UCSD-AML1 (cell line): ENCODE measurements around the gene OIP5.
"Not testable (repeated sequence)": the region's sequence is repeated elsewhere in the genome, so short reads cannot be mapped to it uniquely, and the experiment has no call there.

Experiments used
- DNase-seq: peaks from one replicate; lab custom pipeline; 2025; ENCODE audit not compliant: unreplicated experiment; lab: John Stamatoyannopoulos, UW

Gene OIP5

DNA sequence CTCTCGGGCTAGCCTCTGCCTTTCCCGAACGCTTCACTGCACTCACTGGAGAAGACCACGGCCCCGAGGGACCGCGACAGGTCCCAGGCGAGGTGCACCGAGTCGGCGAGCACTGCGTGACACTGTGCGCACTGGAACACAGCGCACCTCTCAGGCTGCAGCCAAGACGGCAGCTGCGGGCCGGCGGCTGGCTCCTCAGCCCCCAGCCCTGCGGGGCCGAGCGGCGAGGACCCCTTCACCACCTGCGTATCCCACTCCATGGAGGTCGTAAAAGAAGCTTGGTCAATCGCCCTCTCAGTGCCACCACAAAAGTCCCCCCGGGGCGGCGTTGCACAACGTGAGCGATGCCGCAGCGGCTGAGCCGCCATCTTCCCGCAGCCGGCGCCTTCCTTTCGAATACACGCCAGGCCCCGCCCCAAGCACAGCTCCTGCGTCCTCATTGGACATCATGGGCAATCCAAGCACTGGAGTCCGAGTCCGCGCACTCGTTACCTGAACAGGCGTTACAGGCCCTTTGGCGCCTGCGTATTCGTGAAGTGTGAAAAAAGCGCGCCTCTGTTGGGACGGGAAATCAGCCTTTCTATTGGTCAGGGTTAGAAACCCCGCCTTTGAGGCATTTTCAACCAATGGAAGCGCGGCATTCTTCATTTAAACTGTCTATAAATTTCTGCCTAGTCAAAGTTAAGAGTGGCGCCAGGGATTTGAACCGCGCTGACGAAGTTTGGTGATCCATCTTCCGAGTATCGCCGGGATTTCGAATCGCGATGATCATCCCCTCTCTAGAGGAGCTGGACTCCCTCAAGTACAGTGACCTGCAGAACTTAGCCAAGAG, at the start of gene OIP5, which contains the start of gene NUSAP1:
Gene OIP5, minus strand, starts transcription at position 398 of the 832 bp plus-strand sequence. Its CDS starts 30 bp downstream, at position 368.
Gene NUSAP1, plus strand, starts transcription at position 688 of the 832 bp plus-strand sequence. Its CDS starts 77 bp downstream, at position 765.
- DNase-seq = peak; percentile 98

DNA sequence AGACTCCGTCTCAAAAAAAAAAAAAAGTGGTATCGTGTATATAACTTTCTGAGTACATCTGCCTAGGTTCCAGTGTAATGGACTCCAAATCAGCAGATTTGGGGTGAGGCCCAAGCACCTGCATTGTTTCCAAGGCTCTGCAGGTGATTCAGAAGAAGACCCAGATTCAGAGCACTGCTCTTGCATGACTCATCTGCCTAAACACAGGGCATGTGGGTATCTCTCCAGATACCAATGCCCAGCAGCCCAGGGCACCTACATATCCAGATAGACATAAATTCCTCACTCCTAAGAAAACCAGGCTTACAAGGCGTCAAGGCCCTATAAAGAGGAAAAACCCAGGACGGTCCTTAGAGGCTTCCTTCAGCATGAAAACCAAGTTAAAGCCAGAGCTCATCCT, 45.6 kb upstream of the OIP5 start:
- DNase-seq = no peak

DNA sequence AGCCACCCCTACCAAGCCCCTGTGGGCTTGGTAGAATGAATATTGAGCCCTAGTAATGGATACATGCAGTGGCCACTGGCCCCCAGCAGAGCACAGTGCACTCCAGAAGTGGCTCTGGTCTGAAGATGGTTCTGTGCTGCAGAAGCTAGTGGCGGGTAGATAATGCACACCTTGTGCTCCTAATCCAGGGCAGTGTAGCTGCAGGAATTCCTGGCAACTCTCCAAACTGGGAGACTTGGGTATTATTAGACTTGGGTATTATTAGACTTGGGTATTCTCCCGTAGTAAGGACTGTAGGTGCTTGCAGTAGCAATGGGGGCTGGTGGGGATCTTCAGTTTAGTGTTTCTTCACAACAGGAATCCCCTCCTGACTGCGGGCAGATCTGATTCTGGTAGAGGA, 35.0 kb upstream of the OIP5 start:
- DNase-seq = no peak

DNA sequence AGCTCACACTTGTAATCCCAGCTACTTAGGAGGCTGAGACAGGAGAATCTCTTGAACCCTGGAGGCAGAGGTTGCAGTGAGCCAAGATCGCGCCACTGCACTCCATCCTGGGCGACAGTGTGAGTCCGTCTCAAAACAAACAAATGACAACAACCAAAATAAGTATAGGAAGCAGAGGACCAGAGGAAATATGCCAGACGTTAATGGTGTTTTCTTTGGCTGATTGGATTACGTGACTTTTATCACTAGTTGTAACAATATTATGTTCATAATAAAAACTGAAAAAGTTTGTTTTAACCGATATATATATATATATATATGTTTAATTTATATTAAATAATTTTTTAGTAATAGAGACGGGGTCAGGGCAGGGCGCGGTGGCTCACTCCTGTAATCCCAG, 22.0 kb upstream of the OIP5 start:
- DNase-seq = no peak

DNA sequence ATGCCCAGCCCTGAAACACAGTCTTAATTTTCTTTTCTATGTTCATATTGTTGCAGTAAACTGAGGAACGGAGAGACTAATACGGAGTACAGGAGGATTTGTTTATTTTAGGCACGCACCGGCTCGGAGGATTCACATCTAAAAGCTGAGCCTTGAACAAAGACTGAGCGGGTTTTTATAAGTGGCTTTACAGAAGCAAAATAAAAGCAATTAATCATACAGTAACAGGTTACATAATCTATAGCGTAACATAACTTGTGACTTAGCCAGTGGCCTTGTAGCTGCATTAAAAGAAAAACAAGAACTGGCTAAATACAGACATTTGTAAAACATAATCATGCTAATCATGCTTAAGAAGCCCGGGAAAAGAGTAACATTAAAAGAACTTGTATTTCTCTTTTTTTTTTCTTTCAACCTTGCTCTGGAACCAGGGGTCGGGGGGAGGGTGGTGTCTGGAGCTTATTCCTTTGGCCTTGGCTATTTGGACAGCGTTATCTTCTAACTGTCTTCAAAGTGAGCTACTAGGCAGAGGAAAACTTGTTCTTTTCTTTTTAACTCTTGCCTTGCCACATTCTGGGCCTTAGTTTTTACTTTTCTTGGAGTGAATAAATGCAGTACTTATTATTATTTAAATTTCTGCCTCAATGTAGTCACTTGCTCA, 17.8 kb upstream of the OIP5 start:
- DNase-seq = no peak

DNA sequence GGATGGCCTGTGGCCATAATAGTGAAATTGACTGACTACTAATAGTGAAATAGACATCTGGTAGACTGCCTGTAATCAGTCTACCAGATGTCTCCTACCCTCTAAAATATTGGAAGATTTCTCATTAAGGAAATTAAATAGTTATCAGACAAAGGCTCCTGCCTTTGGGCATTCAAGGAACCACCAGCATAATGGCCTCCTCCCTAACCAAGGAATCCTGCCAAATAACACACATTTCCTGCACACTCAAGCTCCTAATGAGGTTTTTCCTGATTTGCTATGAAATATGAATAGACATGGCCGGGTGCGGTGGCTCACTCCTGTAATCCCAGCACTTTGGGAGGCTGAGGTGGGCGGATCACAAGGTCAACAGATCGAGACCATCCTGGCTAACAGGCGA, 14.8 kb upstream of the OIP5 start:
- DNase-seq = no peak

DNA sequence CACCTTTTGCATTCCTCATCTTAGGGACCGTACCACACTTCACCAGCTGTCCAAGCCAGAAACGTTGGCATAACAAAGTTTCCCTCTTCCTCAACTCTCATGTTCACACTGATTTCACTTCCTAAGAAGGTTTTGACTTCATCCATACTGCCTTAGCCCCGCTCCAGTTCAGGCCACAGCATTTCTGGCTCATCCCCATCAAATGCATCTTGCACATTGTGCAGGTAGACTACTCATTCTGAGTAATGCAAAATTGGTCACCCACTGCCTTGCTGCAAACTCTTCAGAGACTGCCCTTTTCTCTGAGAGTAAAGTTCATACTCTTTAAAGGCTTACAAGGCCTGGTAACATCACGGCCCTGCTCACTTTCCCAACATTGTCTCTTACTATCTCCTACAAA, 9.1 kb upstream of the OIP5 start:
- DNase-seq = no peak

DNA sequence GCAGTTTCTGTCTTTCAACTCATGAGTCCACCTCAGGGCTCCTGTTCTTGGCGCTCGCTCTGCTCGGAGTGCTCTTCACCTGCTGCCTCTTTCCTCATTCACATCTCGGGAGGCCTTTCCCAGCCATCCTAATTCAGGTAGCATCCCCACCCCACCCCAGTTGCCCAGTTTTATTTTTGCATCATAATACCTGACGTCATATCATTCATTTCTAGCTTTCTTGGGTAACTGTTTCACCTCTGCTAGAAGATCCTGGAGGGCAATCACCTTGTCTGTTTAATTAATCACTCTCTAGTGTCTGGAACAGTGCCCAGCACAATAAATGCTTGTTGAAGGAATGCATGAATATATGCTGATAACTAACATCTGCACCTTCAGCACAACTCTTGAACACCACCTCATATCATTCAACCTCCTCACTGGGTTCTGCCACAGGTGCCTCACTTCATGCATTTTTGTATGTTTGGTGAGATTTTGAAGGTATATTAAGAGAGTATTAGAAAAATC, 7.9 kb upstream of the OIP5 start:
- DNase-seq = no peak

DNA sequence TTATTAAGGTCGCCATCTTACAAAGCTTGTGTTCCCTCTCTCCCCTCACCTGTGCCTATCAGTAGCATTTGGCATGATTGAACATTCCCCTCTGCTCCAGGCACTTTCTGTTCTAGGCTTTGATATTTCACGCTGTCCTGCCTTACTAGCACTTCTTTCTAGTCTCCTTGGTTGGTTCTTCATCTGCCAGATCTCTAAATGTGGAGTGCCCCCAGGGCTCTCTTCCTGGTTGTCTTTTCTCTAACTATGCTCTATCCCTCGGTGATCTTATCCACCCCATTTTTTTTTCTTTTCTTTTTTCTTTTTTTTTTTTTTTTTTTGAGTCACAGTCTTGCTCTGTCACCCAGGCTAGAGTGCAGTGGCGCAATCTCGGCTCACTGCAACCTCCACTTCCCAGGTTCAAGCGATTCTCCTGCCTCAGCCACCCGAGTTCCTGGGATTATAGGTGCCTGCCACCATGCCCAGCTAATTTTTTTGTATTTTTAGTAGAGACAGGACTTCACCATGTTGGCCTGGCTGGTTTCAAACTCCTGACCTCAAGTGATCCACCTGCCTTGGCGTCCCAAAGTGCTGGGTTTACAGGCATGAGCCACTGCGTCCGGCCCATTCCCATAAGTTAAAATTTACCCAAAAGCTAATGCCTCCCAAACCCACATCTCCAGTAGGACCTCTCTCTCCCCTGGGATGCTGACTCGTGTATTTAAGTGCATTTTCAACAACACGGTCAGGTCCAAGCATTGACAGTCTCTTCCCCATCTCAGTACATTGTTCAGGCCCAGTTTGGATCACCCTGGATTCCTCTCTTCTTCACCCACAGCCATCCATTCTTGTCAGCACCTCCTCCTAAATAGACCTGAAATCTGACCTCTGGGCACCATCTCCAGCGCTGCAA, 5.5 kb upstream of the OIP5 start:
- DNase-seq = no peak

DNA sequence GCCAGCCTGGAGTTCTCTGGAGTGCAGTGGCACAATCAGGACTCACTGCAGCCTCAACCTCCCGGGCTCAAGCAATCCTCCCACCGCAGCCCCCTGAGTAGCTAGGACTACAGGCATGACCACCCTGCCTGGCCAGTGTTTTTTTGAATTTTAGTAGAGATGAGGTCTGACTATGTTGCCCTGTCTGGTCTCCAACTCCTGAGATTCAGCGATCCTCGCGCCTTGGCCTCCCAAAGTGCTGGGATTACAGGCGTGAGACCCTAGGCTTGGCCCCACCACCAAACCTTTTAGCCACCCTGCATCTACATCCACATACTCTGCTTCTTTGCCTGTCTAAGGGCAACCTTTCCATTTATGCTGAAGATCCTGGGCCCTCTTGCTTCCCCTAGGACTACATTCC, 4.7 kb upstream of the OIP5 start:
- no peak for DNase-seq

DNA sequence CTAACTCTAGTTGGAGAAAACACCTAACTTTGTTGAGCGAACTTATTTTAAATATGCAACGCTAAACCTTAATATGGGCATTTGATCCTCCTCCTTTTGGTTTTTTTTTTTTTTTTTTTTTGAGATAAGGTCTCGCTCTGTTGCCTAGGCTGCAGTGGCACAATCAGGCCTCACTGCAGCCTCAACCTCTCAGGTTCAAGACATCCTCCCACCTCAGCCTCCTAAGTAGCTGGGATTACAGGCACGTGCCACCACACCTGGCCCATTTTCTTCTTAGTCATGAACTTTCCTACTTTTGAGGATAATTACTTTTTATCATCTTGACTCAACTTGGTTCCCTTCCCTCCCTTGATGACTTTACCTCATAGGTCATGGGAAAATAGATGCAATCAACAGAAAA, 4.2 kb upstream of the OIP5 start:
- DNase-seq = no peak

DNA sequence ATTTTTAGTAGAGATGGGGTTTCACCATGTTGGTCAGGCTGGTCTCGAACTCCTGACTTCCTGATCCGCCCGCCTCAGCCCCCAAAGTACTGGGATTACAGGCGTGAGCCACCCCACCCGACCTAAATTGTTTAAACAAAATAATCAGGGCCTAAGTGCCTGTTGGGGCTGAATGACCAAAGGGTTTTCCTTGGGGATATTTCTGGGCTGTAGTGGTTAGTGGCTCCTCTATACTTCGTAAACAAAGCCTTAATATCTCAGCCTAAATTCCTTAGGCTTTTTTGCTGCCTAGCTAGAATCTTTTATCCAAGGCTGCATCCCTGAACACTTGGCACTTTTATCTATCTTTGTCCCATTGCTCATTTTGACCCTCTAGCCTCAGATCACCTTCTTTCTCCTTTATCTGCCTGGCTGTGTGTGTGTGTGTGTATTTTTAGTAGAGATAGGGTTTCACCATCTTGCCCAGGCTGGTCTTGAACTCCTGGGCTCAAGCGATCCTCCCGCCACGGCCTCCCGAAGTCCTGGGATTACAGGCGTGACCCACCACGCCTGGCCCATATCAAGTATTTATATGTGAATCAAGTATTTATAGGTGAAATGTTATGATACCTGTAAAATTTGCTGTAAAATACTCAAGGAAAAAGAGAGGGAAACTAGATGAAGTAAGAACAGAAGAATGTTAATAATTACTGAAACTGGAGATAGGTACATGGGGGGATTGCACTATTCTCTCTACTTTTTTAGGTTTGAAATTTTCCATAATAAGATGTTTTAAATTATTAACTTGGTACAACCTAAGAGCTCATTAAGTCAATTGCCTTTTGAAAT, 2.1 kb upstream of the OIP5 start:
- DNase-seq = no peak

DNA sequence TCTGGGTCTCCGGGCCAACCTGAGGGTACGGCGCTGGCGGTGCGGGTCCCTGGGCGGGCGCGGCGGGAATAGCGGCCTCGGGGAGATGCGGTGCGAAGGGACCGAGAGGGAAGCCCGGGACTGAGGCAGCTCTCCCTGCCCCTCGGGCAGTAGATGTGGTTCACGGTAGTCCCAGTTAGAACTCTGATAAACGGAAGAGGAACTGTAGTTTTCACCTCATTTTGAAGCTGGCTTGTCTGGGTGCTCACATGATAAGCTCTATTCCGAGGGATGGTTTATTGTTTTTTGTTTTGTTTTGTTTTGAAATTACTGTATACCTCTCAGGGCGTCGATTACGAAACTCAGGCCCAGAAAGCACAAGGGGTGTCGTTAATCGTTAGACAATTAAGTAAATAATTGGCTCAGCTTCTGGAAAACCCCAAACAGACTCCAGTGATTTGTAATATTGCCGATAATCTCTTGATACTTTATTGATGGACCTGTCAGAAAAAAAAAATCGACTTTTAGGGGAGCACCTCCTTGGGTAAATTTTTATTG, 703 bp upstream of the OIP5 start:
- DNase-seq = no peak

DNA sequence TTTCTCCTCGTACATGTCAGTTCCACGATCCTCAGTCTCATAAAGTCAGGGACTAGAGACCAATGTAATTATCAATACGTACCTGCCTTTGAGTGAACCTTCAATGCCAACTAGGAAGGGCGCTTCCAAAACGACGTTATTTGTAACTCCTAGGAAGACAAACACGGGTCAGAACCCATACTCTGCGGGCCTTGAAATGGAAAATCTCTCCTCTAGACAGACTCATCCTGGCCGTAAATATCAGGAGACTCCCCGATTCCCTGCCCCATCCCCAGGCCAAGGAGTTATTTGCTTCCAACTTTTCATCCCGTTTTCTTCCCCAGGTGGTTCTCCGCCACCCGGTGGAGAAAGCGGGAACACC, 578 bp downstream of the OIP5 start:
- DNase-seq = no peak

DNA sequence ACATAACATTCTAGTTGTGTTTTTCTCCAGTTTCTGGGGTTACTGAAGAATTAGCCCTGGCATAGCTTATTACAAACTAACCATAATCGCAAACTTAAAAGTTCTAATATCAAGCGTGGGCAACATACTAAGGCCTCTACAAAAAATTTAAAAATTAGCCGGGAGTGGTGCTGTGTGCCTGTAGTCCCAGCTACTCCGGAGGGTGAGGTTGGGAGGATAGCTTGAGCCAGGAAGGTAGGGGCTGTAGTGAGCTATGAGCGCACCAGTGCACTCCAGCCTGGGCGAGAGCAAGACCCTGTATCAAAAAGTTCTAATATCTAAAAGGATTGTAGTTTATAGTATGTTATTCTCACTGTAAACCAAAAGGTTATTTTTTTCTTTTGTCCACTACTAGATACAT, 1.1 kb downstream of the OIP5 start:
- DNase-seq = no peak

DNA sequence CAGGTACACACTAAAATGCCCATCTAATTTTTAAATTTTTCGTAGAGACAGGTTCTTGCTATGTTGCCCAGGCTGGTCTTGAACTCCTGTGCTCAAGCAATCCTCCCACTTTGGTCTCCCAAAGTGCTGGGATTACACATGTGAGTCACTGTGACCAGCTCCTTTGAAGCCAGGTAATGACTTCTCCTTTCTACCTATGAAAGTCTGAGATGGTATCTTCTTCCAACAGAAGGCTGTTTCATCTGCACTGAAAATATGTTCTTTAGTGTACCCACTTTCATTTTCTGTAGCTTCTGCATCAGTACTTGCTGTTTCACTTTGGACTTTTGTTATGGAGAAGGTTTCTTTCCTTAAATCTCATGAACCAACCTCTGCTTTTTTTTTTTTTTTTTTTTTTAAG, 8.8 kb downstream of the OIP5 start:
- DNase-seq = no peak

DNA sequence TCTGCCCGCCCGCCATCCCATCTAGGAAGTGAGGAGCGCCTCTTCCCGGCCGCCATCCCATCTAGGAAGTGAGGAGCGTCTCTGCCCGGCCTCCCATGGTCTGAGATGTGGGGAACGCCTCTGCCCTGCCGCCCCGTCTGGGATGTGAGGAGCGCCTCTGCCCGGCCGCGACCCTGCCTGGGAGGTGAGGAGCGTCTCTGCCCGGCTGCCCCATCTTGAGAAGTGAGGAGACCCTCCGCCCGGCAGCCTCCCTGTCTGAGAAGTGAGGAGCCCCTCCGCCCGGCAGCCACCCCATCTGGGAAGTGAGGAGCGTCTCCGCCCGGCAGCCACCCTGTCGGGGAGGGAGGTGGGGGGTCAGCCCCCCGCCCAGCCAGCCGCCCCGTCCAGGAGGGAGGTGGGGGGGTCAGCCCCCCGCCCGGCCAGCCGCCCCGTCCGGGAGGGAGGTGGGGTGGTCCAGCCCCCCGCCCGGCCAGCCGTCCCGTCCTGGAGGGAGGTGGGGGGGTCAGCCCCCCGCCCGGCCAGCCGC, 11.5 kb downstream of the OIP5 start:
- not testable (repeated sequence) for DNase-seq

DNA sequence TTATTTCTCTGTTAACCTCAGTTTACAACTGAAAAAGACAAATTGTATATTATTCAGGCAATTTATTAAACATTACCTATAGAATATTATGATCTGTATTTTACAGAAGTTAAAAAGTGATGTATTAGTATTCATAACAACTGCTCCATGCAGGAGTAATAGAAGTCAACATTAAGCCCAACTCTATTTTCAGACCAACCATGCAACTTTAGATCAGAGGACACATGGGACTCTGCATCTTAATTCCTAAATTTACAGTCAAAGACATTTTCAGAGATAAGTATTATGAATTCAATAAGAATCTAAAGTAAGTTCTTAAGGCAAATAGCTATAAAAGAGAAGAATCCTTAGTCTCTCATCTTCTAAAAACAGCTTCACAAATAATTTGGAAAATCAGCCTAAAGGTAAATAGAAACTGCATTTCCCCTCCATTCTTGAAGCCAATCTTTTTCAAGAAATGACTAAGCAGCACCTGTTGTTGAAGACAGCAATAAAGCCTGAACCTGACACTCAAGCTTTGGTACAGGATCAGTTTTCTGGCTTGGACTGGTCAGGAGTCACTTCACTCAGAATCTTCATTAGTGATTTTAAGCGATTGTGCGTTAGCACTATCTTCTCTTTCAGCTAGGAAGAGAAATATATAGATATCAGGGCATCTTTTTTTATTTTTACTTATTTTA, 23.0 kb downstream of the OIP5 start:
- DNase-seq = no peak

DNA sequence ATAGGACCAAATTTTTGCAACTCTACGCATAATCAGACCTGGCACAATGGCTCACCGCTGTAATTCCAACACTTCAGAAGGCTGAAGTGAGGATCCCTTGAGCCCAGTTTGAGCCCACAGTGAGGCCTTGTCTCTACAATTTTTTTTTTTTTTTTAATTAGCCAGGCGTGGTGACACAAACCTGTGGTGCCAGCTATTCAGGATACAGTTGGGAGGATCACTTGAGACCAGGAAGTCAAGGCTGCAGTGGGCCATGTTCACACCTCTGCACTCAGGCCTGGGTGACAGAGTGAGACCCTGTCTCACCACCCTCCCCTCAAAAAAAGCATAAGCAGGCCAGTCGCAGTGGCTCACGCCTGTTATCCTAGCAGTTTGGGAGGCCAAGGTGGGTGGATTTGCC, 24.7 kb downstream of the OIP5 start:
- DNase-seq = no peak
